ENCODE data around the gene IGFBP4.

IGFBP4 gene

GRCh38 chr17:40456396-40456951, 13.2 kb downstream of the IGFBP4 start:
- DNase-seq (ENCODE audit: low read depth), result no peak

DNA sequence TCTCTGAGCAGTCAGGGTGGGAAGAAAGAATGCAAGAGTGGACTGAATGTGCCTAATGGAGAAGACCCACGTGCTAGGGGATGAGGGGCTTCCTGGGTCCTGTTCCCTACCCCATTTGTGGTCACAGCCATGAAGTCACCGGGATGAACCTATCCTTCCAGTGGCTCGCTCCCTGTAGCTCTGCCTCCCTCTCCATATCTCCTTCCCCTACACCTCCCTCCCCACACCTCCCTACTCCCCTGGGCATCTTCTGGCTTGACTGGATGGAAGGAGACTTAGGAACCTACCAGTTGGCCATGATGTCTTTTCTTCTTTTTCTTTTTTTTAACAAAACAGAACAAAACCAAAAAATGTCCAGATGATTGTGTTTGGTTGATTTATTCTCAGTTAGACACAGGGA, 14.1 kb downstream of the IGFBP4 start:
- DNase-seq (ENCODE audit: low read depth), result no peak

GRCh38 chr17:40457964-40458791, 14.9 kb downstream of the IGFBP4 start:
- DNase-seq (ENCODE audit: low read depth), result no peak

GRCh38 chr17:40458851-40459482, 15.7 kb downstream of the IGFBP4 start:
- DNase-seq (ENCODE audit: low read depth), result no peak

GRCh38 chr17:40459636-40460603, 16.7 kb downstream of the IGFBP4 start:
- no peak for DNase-seq (ENCODE audit: low read depth)

- no peak for DNase-seq (ENCODE audit: low read depth)
These were observed 17.3 kb downstream of the IGFBP4 start for GRCh38 chr17:40460604-40460967.

DNA sequence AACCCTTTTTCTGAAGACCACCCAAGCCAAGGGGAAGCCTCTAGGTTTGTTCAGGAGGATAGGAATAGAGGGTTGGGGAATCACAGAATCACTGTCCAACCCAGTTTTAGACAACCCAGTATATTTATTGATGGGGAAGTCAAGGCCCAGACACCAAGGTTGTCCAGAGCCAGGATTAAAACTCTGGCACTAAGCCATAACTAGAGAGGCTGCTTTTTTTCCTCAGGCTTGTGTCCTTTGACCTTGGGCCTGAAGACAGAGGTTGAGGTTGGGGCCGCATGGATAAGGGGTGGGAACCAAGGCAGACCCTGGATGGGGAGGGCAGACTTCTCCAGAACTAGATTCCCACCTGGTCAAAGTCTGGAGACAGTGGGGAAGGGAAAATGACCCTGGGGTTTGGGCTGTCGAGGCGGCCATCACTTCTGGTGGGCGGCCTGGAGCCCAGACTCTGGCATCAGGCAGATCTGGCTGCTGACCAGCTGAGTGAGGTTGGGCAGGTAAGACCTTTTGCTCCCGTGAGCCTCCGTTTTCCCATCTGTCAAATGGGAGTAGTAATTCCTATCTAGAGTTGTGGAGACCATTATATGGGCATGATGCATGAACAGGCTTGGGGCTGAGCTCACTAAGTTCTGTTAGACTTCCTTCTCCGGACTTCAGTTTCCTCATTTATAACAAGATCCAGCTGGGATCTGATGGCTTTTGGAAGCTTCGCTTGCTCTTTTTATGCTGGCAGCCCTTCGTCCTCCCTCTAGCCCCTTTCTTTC, 17.9 kb downstream of the IGFBP4 start:
- DNase-seq (ENCODE audit: low read depth), result no peak

DNA sequence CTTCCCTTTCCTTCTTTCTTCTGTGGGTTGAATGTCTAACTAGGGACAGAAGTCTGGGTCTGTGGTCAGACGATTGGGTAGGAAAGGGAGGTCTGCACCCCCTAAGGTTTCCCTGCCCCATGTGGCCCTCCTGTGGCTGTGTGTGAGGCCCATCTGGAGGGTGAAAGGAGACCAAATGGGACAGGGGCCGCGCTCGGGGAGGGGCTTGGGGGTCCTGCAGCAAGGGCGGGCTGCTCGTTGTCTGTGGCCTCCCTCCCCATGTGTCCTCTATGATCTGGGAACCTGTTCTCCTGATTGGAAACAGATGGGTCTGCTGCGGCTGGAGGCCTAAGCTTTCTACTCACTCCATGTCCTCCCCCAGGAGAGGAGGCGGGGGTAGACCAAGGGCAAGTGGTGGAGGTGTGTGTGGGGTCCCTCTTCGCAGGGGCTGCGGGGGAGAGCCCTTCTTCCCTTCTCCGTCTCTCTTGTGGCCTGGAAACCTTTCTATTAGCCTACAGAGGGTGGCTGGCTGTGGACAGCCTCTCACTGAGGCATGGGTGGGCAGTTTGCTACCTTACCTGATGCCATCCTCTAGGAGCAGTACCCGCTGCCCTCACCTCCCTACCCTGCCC, 18.6 kb downstream of the IGFBP4 start:
- DNase-seq (ENCODE audit: low read depth), result no peak

DNA sequence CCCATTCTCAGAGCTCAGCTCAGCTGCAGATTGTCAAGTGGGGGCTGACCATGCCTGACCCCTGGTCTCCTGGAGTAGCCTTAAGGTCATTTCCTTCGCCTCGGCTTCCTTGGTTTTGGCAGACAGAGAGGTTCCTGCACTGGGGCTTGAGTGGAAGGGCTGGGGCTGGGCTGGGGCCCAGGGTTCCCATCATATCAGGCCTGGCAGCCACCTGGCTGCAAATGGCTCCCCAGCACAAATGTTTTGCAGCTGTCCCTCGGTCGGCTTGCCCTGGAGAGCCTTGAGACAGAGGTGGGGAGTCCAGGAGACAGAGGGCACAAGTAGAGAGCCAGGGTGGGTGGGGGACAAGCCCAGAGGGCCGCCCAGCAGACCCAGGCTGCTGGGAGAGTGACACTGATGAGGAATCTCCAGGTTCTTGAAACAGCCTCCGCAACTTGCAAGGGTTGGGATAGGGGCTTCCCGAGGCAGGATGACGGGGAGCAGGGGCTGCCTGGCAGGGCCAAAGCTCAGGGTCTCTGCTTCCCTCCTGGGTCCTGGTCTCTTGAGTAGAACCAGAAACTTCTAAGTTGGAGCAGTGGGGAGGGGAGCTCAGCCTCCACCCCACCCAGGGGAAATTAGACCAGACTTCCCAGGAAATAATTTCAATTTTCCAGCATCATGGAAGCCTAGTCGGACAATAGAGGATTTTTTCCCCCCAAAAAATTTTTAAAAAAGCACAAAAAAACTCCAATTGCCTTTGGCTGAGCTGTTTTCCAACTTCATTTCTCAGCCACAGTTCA, 19.3 kb downstream of the IGFBP4 start:
- no peak for DNase-seq (ENCODE audit: low read depth)

DNA sequence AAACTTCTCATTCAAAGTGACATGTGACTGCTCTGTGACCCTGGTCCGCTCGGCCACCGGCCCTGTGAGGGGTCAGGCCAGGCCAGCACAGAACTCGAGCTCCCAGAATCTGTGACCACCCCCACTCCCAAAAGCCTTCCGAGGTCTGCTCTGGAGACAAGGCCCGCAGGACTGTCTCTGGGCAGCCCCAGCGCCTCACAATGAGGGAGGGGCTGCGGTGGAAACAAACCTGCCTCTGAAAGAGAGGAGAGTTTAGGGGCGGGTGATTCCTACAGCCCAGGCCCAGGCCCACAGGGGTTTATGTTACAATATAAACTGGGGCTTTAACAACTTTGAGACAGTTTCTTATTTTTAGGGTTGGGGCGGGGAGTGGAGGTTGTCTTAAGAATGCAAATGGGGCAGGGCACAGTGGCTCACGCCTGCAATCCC, 19.9 kb downstream of the IGFBP4 start:
- no peak for DNase-seq (ENCODE audit: low read depth)

- no peak for DNase-seq (ENCODE audit: low read depth)
These were observed 21.2 kb downstream of the IGFBP4 start for GRCh38 chr17:40464392-40464855.

- DNase-seq (ENCODE audit: low read depth), result no peak
These were observed 23.2 kb downstream of the IGFBP4 start for GRCh38 chr17:40466298-40466971.

DNA sequence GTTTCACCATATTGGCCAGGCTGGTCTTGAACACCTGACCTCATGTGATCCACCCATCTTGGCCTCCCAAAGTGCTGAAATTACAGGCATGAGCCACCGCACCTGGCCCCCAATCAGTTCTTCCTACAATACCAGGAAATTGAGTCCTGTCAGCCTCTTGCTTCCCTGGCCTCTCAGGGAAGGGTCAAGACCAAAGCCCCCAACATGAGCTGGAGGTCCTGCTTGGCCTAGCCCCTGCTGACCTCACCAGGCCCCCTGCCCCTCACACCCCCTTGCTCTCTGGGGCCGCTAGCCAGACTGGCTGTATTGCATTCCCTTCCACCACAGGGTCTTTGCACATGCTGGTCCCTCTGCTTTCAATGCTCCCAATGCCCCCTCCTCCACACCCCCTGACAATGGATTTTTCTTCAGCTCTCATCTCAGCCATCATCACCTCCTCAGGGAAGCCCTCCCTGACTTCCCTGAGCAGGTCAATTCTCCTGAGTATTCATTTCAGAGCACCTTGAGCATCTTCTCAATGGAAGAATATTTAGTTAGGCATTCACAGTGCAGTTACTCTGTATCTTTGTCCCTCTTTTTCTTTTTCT, 24.1 kb downstream of the IGFBP4 start:
- no peak for DNase-seq (ENCODE audit: low read depth)

DNA sequence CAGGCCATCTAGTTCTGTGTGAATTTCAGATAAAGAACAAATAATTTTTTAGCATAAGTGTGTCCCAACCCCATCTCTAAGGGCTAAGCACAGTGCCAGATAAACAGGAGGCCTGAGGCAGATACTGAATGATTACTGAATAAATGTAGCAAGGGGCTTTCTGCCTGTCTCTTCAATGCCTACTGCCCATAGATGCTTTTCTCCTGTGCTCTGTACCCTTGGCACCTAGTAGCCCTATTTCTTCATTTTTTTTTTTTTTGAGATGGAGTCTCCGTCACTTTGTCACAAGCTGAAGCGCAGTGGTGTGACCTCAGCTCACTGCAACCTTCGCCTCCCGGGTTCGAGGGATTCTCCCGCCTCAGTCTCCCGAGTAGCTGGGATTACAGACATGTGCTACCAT, 25.3 kb downstream of the IGFBP4 start:
- DNase-seq (ENCODE audit: low read depth), result no peak

DNA sequence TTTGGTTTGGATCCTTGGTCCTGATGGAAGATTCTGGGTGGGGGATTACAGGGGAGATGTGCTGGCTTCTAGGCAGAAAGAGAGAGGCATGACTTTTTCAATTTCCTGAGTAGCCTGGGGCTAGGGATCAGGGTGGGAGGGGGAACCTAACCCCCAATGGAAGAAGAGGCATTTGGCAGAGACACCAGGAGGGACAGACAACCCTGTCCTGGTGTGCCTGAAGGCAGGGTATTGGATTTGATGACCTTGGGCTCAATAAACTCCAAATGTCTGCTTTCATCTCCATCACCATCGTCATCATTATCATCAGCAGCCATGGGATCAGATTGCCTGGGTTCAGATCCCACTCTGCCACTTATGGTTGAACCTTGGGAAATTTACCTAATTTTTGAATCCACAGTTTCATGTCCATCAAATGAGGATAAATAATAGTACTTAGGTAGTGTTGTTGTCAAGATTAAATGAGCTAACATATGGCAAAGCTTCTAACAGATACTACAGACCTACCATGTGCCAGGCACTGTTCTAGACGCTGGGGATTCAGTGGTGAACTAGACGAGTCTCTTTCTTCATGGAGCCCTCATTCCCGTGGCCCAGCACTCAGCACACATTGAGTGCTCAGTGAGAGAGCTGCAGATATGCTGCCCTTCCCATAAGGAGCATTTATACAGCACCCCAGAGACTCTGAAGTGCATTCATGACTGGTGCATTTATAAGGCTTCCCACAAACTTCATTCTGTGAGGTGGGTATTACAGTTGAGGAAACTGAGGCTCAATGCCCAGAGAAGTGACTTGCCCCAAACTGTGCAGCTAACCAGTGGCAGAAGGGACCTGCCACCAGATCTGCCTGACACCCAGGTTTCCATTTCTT, 26.8 kb downstream of the IGFBP4 start:
- no peak for DNase-seq (ENCODE audit: low read depth)

DNA sequence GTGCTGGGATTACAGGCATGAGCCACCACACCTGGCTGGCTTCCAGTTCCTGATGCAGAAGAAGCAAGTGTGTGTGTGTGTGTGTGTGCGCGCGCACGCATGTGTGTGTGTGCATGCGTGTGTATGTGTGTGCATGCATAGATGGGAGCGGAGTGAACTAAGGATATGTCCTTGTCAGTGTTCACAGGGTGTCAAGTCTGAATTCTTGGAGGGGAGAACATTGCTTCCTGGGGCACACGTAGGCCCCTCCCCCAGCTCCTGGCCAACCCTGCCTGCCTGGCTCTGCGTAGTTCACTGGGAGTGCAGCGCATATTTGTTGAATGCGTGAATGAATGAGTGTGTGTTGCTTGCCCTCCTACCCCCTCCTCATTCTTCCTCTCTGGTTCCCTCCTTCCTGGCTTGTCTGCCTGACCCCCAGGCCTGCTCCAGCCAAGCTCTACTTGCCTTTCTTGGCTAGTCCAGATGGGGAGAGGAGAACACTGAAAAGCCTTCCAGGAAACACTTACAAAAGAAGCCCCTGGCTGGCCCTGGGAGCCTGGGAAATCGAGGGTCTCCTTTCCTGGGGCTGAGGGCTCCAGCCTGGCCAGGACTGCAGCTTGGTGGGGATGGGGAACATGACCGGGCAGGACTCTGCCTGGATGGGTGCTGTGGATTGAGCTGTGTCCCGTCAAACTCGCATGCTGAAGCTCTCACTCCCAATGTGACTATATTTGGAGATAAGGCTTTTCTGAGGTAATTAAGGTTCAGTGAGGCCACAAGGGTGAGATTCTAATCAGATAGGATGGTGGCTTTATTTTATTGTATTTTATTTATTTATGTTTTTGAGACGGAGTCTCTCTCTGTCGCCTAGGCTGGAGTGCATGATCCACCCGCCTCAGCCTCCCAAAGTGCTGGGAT, 27.9 kb downstream of the IGFBP4 start:
- no peak for DNase-seq (ENCODE audit: low read depth)
